Omental fat pad (tissue), 4 donors: ENCODE results near the gene MCM6. TPM values are rescaled to one million over a fixed set of nuclear protein-coding genes. Genes with fewer than 3 reads are reported as not detected.
"Not testable (repeated sequence)": the region's sequence is repeated elsewhere in the genome, so short reads cannot be mapped to it uniquely, and the experiment has no call there.

Source experiments
- ATAC-seq: fragments of 150-250 bp; one replicate; pipeline ENCODE4 v1.9.1; 2016; ENCODE audit warnings: mild to moderate bottlenecking, moderate library complexity; ENCODE audit not compliant: low FRiP score
- DNase-seq: peaks from one replicate; pipeline ENCODE4 v3.0.0-alpha.2; 2019; ENCODE audit warnings: low spot score
- CTCF ChIP-seq, 3 donors: fragments of 450-650 bp; IDR thresholded peaks; one replicate each; pipeline ENCODE4 v1.5.1; 2016 to 2017; ENCODE audit warnings: antibody characterized with exemption in 3 of 3, mild to moderate bottlenecking in 3 of 3, moderate library complexity in 2 of 3
- total RNA-seq, 4 donors: library from RNA; depleted of rRNA; stranded (reverse); fragments of >200 nt; gene quantifications; one replicate each; pipeline ENCODE4 v1.1.0, GENCODE V29; 2016

Gene MCM6
- total RNA-seq, 4 donors from 2014 or later, result 8.5 to 13.1 (median 12.2) TPM

- DNase-seq, result no peak
- no peak for TF ChIP-seq CTCF (IDR thresholded peaks at IDR 0.05)
- no peak for ATAC-seq
These were observed 13.9 kb upstream of the MCM6 start for GRCh38 chr2:135890149-135890548.

- ATAC-seq, DNase-seq: not testable (repeated sequence)
These were observed 12.3 kb upstream of the MCM6 start for GRCh38 chr2:135888587-135888986.

- ATAC-seq (no peak), DNase-seq (no peak)
- TF ChIP-seq CTCF (IDR thresholded peaks at IDR 0.05), result no peak
These were observed 9.5 kb upstream of the MCM6 start for GRCh38 chr2:135885709-135886108.

- ATAC-seq (no peak), DNase-seq (no peak)
- TF ChIP-seq CTCF (IDR thresholded peaks at IDR 0.05), result no peak
These were observed 6.2 kb upstream of the MCM6 start for GRCh38 chr2:135882415-135882814.

- ATAC-seq, DNase-seq: not testable (repeated sequence)
These were observed 527 bp upstream of the MCM6 start for GRCh38 chr2:135876770-135877169.

- ATAC-seq (peak; percentile 73), DNase-seq (peak; percentile 24)
- no peak for TF ChIP-seq CTCF (IDR thresholded peaks at IDR 0.05)
These were observed 665 bp downstream of the MCM6 start for GRCh38 chr2:135875491-135876065.

- TF ChIP-seq CTCF (IDR thresholded peaks at IDR 0.05), result no peak
- ATAC-seq, result no peak
- no peak for DNase-seq
These were observed 1.4 kb downstream of the MCM6 start for GRCh38 chr2:135874777-135875365.

- TF ChIP-seq CTCF (IDR thresholded peaks at IDR 0.05), result no peak
- ATAC-seq, result no peak
- DNase-seq, result no peak
These were observed 5.7 kb downstream of the MCM6 start for GRCh38 chr2:135870571-135870970.
